ENCODE results near the gene TMEM91. TPM values are rescaled to one million over a fixed set of nuclear protein-coding genes. Genes with fewer than 3 reads are reported as not detected.

Gene TMEM91
- total and polyA plus RNA-seq, 9 of the 15 experiments (the other 6 are each of a cell fraction or from before 2014, with no cell fraction given), result 1.2 to 5.2 (median 2.7) TPM

DNA sequence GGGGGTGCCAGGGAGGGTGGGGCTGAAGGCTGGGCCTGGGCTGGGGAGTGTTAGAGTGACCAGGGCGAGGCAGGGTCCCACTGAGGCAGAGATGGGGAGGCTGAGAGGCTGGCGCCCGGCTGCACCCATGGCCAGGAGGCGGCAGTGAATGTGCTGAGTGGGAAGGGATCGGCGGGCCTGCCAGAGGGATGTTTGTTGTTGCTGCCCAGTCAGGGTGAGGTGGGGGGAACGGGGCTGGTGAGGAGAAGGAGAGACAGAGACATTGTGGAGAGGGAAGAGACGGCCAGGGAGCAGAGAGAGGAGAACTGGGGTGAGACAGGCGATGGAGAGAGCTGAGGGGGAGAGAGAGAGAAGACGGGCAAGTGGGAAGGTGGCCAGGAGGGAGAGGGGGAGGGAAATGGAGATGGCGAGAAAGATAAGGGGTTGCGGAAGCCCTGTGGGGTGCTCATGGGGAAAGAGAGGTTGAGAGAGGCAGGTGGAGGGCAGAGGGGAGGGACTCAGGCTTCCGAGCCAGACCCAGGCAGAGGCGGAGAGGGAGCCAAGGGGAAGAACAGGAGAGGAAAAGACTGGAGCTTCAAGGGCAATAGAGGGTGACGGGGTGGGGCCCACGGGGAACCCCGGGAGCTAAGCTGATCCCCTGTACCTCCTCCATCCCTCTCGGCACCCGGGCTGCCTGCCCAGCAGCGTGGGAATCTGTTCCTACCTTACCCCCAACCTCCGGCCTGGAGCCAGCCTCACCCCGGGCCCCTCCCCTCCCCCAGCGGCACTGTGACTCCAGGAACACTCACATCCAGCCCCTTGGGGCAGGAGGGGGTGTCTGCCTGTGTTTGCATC lies 51.5 kb downstream of the TMEM91 start (continued):
- TF ChIP-seq TOE1 (IDR thresholded peaks at IDR 0.05; ENCODE audit: borderline replicate concordance) (peak; percentile 67; the same call in 1 of the 2 replicates), TOE1 (CRISPR knock-in tag; IDR thresholded peaks at IDR 0.05; ENCODE audit: borderline replicate concordance, low read depth) (no peak), NFE2L1 (tag; IDR thresholded peaks at IDR 0.05; ENCODE audit: borderline replicate concordance, low read depth) (no peak), GATAD2B (IDR thresholded peaks at IDR 0.05; ENCODE audit: borderline replicate concordance) (no peak), ZNF584 (CRISPR knock-in tag; IDR thresholded peaks at IDR 0.05; ENCODE audit: low read depth) (no peak), CBX3 (IDR thresholded peaks at IDR 0.05; ENCODE audit: borderline replicate concordance in 1 of 2, low read length in 2 of 2) (no peak), NR2C2 (CRISPR knock-in tag; IDR thresholded peaks at IDR 0.05) (no peak), NR2C2 (tag; IDR thresholded peaks at IDR 0.05) (no peak; the same call in 1 of the 2 replicates), ZNF354B (CRISPR knock-in tag; IDR thresholded peaks at IDR 0.05) (no peak), PHB (CRISPR knock-in tag; IDR thresholded peaks at IDR 0.05) (no peak), ZNF121 (CRISPR knock-in tag; conservative IDR thresholded peaks at IDR 0.05) (no peak), PML (IDR thresholded peaks at IDR 0.05; ENCODE audit: low read length) (no peak), POLR2AphosphoS5 (IDR thresholded peaks at IDR 0.05; ENCODE audit: control insufficient read depth, insufficient read depth, low read depth, low read length) (peak; percentile 18; the same call in 1 of the 2 replicates), FOS (IDR thresholded peaks at IDR 0.05; ENCODE audit: extremely low read depth, insufficient read length) (no peak), MYBL2 (IDR thresholded peaks at IDR 0.05; ENCODE audit: low read depth) (no peak), MYBL2 (CRISPR knock-in tag; IDR thresholded peaks at IDR 0.05; ENCODE audit: borderline replicate concordance) (no peak), POLR2A (conservative IDR thresholded peaks at IDR 0.05) (peak; percentile 54), CHD1 (IDR thresholded peaks at IDR 0.05; ENCODE audit: low read length) (no peak), NKRF (IDR thresholded peaks at IDR 0.05; ENCODE audit: borderline replicate concordance) (peak; percentile 69), NR2C1 (IDR thresholded peaks at IDR 0.05) (no peak), NR2C1 (tag; IDR thresholded peaks at IDR 0.05) (no peak), ARNT (IDR thresholded peaks at IDR 0.05) (peak; percentile 74 to 78; a peak in 2 of 4 replicates), NCOA2 (IDR thresholded peaks at IDR 0.05; ENCODE audit: partially characterized antibody in 2 of 2) (no peak), MTA1 (IDR thresholded peaks at IDR 0.05; ENCODE audit: borderline replicate concordance) (peak; percentile 75), CHD4 (IDR thresholded peaks at IDR 0.05; ENCODE audit: insufficient read depth, insufficient replicate concordance, low read depth, low read length, poor library complexity, severe bottlenecking) (no peak), KHSRP (IDR thresholded peaks at IDR 0.05) (no peak), SRSF1 (IDR thresholded peaks at IDR 0.05; ENCODE audit: low read depth, low read length) (no peak)
- TF ChIP-seq, protein P1, sequence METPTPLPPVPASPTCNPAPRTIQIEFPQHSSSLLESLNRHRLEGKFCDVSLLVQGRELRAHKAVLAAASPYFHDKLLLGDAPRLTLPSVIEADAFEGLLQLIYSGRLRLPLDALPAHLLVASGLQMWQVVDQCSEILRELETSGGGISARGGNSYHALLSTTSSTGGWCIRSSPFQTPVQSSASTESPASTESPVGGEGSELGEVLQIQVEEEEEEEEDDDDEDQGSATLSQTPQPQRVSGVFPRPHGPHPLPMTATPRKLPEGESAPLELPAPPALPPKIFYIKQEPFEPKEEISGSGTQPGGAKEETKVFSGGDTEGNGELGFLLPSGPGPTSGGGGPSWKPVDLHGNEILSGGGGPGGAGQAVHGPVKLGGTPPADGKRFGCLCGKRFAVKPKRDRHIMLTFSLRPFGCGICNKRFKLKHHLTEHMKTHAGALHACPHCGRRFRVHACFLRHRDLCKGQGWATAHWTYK (CRISPR knock-in tag; IDR thresholded peaks at IDR 0.05), result peak; percentile 19; the same call in 1 of the 2 replicates

Data from K562 (cell line).